Osteoblast (primary cell): ENCODE results near the gene NR2F1. TPM values are rescaled to one million over a fixed set of nuclear protein-coding genes. Genes with fewer than 3 reads are reported as not detected.

Source experiments
- DNase-seq: peaks from one replicate; pipeline ENCODE4 v3.0.0; 2011; ENCODE audit warnings: low spot score, mixed read lengths; ENCODE audit not compliant: insufficient read length; ENCODE audit errors: missing footprints
- H2AFZ ChIP-seq: 2 replicates; pipeline ENCODE4 v1.6.0; 2011; ENCODE audit warnings: mild to moderate bottlenecking, low read length
- H3K27ac ChIP-seq: 2 replicates; pipeline ENCODE4 v1.5.1; 2011; ENCODE audit warnings: mild to moderate bottlenecking, low read depth, low read length, moderate library complexity
- H3K27me3 ChIP-seq: 2 replicates; pipeline ENCODE4 v1.6.0; 2012; ENCODE audit warnings: mild to moderate bottlenecking, control low read depth, inconsistent platforms, low read length, moderate library complexity; ENCODE audit not compliant: insufficient read depth
- H3K36me3 ChIP-seq: 2 replicates; pipeline ENCODE4 v1.5.1; 2011; ENCODE audit warnings: mild to moderate bottlenecking, low read length, control low read depth, moderate library complexity; ENCODE audit not compliant: insufficient read depth
- H3K4me1 ChIP-seq: 2 replicates; pipeline ENCODE4 v1.5.1; 2011; ENCODE audit warnings: mild to moderate bottlenecking, low read length, control low read depth, moderate library complexity; ENCODE audit not compliant: insufficient read depth
- H3K4me2 ChIP-seq: 2 replicates; pipeline ENCODE4 v1.6.0; 2011; ENCODE audit warnings: mild to moderate bottlenecking, low read length; ENCODE audit not compliant: insufficient read depth
- H3K4me3 ChIP-seq: fragments of 200-600 bp; sonication (generic); 3 replicates; pipeline ENCODE4 v1.5.1; 2012; ENCODE audit warnings: mild to moderate bottlenecking, low read length, inconsistent platforms; ENCODE audit not compliant: insufficient read depth
- H3K79me2 ChIP-seq: 2 replicates; pipeline ENCODE4 v1.6.0; 2012; ENCODE audit warnings: mild to moderate bottlenecking, low read length, control low read depth, inconsistent platforms; ENCODE audit not compliant: insufficient read depth
- H3K9me3 ChIP-seq: 2 replicates; pipeline ENCODE4 v1.5.1; 2011; ENCODE audit warnings: low read depth, low read length, control low read depth
- H4K20me1 ChIP-seq: 2 replicates; pipeline ENCODE4 v1.6.0; 2012; ENCODE audit warnings: mild to moderate bottlenecking, low read length, control low read depth; ENCODE audit not compliant: insufficient read depth
- total RNA-seq: library from RNA; depleted of rRNA; stranded (reverse); fragments of >200 nt; gene quantifications from 2 replicates; pipeline ENCODE4 v1.2.3, GENCODE V29; 2012
- TF ChIP-seq, protein P1 (sequence below): IDR thresholded peaks from 2 replicates; pipeline ENCODE4 v1.5.1; 2011; ENCODE audit warnings: mild to moderate bottlenecking, low read depth, low read length, moderate library complexity; ENCODE audit errors: extremely low read depth

The NR2F1 gene
- total RNA-seq, 1 donor, result 7.2 TPM

GRCh38 chr5:93566091-93566490, 16.9 kb upstream of the NR2F1 start:
- Histone ChIP-seq H3K9me3 (no peaks in the 10 kb centered on the region), H3K4me1 (peaks cover 8% of the 10 kb centered on the region), H2AFZ (no peak overlapping the region), H3K79me2 (peaks cover 41% of the 10 kb centered on the region), H4K20me1 (no peaks in the 10 kb centered on the region), H3K27me3 (no peaks in the 10 kb centered on the region), H3K36me3 (peaks cover 9% of the 10 kb centered on the region), H3K4me3 (no peak overlapping the region), H3K27ac (no peak overlapping the region), H3K4me2 (no peak overlapping the region)
- TF ChIP-seq, protein P1, sequence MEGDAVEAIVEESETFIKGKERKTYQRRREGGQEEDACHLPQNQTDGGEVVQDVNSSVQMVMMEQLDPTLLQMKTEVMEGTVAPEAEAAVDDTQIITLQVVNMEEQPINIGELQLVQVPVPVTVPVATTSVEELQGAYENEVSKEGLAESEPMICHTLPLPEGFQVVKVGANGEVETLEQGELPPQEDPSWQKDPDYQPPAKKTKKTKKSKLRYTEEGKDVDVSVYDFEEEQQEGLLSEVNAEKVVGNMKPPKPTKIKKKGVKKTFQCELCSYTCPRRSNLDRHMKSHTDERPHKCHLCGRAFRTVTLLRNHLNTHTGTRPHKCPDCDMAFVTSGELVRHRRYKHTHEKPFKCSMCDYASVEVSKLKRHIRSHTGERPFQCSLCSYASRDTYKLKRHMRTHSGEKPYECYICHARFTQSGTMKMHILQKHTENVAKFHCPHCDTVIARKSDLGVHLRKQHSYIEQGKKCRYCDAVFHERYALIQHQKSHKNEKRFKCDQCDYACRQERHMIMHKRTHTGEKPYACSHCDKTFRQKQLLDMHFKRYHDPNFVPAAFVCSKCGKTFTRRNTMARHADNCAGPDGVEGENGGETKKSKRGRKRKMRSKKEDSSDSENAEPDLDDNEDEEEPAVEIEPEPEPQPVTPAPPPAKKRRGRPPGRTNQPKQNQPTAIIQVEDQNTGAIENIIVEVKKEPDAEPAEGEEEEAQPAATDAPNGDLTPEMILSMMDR, result no peak
- no peak for DNase-seq

GRCh38 chr5:93567424-93567823, 15.6 kb upstream of the NR2F1 start:
- no peak overlapping the region for H3K27ac ChIP-seq
- H3K36me3 ChIP-seq, result peaks cover 4% of the 10 kb centered on the region
- peaks cover 55% of the 10 kb centered on the region for H3K79me2 ChIP-seq
- TF ChIP-seq, protein P1, result no peak
- no peak overlapping the region for H2AFZ ChIP-seq
- H3K9me3 ChIP-seq, result no peaks in the 10 kb centered on the region
- H4K20me1 ChIP-seq, result no peaks in the 10 kb centered on the region
- H3K4me1 ChIP-seq, result peaks cover 8% of the 10 kb centered on the region
- no peak overlapping the region for H3K4me2 ChIP-seq
- DNase-seq, result no peak
- H3K4me3 ChIP-seq, result no peak overlapping the region
- H3K27me3 ChIP-seq, result no peaks in the 10 kb centered on the region

- H3K4me2 ChIP-seq, result no peak overlapping the region
- H3K9me3 ChIP-seq, result no peaks in the 10 kb centered on the region
- no peak overlapping the region for H3K4me3 ChIP-seq
- TF ChIP-seq, protein P1, result no peak
- peaks cover 5% of the 10 kb centered on the region for H4K20me1 ChIP-seq
- peak; percentile 46 for DNase-seq
- H3K27me3 ChIP-seq, result no peaks in the 10 kb centered on the region
- peaks cover 3% of the 10 kb centered on the region for H3K36me3 ChIP-seq
- H3K4me1 ChIP-seq, result peaks cover 6% of the 10 kb centered on the region
- H3K27ac ChIP-seq, result no peak overlapping the region
- H3K79me2 ChIP-seq, result peaks cover 67% of the 10 kb centered on the region
- no peak overlapping the region for H2AFZ ChIP-seq
Measured at GRCh38 chr5:93569300-93570160, 13.5 kb upstream of the NR2F1 start.

- TF ChIP-seq, protein P1, result no peak
- Histone ChIP-seq H3K36me3 (peaks cover 3% of the 10 kb centered on the region), H3K9me3 (no peaks in the 10 kb centered on the region), H2AFZ (no peak overlapping the region), H3K4me3 (no peak overlapping the region), H3K4me1 (no peaks in the 10 kb centered on the region), H3K79me2 (peaks cover 71% of the 10 kb centered on the region), H3K4me2 (no peak overlapping the region), H3K27ac (no peak overlapping the region), H3K27me3 (no peaks in the 10 kb centered on the region), H4K20me1 (peaks cover 5% of the 10 kb centered on the region)
- peak; percentile 19 for DNase-seq
Measured at GRCh38 chr5:93570294-93571113, 12.5 kb upstream of the NR2F1 start.
